Fibroblast of skin of left biceps (primary cell): Measurements from ENCODE around the gene XKR3.
"Not testable (repeated sequence)": the region's sequence is repeated elsewhere in the genome, so short reads cannot be mapped to it uniquely, and the experiment has no call there.

Experiments used
- DNase-seq, 2 experiments: peaks; one replicate each; pipeline ENCODE4 v3.0.0-alpha.2; 2013; ENCODE audit warnings: low read depth in 2 of 2

The XKR3 gene

DNA sequence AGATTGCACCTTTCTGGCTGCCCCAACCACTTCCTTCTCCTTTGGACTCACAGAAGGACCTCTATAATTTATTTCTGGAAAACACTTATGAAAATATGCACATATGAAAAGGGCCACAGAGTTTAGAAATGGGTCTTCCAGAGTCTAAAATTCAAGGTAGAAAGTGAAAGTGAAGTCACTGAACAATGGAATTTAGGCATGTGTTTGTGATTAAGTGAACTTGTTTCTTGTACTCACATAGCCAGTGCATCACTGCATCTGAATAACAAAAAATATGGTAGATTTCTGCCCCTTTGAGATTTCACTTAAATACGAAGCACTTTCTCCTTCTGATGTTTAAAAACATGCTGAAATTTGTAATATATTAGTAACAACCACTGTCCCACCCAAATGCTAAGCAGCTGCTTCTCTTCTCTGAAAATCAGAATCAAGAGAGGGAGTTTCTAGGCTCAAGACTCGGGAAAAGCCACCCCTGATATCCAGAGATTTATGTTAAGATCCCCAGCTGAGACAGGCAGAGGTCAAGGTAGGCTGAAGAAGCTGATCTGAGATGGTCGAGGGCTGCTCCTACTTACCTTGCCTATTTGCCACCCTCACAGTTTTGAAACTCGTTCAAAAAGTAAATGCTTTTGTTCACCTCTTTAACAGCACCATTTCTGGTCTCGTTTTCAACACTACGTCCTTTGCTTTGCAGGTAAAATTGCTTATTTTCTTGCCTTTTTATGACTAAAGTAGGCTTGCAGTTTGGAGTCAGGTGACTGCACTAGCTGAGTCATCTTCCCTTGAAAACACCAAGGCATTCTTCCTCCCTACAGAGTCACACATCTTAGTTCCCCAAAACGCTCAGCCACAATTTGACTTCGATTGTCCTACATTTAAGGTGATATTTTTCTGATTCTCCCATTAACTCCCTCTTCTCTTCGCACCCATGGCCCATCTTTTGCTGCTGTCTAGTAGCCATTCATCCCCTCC, at the start of gene XKR3:
Gene XKR3, minus strand, starts transcription at position 696 of the 972 bp plus-strand sequence. CDS start 17,338 bp downstream, outside the sequence.
- DNase-seq = no peak

DNA sequence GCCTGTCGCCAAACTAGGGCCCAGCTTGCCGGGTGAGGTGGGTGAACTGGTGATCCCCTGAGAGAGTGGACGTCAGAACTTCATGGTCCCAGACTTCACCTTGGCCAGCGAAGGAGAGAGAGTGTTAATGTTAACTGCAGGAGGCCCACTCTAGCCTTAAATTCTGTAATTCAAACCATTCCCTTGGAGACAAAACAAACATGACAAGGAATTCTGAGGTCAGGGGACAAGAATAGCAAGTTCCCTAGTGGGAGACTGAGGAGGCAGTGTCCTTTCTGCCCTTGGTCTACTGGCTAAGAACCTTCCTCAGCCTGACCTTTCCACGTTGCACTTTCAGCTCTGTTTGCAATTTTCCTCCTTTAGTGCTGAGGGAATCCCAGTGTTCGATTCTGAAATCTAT, 44.4 kb upstream of the XKR3 start:
- not testable (repeated sequence) for DNase-seq

DNA sequence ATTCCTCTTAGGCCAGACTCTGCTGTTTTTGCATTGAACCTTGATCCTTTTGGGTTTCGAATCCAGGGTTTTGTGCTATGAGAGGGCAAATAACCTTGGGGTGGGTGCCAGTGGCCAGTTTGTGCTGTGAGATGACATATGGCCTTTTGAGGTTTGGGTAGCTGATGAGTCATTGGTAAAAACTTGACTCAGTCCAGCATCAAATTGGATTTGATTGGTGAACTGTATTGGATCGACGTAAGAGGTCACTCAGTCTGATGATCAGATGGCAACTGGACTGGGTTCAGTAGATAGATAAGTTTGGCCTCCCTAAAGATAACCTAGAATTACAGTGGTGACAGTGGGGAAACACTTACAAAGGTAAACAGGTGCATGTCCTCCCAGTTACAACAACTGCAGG, 41.0 kb upstream of the XKR3 start:
- DNase-seq = no peak

DNA sequence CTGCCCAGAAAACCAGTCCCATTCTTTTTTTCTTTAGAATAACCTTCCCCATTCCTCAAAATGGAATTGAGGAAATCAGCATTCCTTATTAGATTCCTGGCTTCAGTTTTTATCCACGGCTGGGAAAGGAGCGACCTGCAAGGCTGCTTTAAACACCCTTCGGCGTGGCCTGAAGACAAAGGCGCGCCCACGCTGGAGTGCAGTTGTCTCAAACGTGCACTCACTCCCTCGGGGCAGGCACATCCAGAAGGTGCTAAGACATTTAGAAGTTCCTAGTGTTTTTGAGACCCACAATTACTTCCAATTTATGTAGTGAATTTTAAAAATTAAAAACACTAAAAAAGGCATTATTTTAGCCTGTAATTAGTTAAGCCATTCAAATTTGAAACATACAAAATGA, 31.6 kb upstream of the XKR3 start:
- DNase-seq = not testable (repeated sequence)

DNA sequence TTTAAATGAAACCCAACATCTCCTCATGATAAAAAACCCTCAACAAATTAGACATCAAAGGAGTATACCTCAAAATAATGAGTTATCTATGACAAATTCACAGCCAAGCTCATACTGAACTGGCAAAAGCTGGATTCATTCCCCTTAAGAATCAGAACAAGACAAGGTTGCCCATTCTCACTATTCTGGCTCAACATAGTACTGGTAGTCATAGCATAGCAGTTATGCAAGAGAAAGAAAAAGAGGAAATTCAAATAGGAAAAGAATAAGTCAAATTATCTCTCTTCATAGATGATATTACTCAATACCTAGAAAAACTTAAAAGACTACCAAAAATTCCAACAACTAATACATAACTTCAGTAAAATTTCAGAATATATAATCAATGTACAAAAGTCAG, 29.4 kb upstream of the XKR3 start:
- DNase-seq = no peak

DNA sequence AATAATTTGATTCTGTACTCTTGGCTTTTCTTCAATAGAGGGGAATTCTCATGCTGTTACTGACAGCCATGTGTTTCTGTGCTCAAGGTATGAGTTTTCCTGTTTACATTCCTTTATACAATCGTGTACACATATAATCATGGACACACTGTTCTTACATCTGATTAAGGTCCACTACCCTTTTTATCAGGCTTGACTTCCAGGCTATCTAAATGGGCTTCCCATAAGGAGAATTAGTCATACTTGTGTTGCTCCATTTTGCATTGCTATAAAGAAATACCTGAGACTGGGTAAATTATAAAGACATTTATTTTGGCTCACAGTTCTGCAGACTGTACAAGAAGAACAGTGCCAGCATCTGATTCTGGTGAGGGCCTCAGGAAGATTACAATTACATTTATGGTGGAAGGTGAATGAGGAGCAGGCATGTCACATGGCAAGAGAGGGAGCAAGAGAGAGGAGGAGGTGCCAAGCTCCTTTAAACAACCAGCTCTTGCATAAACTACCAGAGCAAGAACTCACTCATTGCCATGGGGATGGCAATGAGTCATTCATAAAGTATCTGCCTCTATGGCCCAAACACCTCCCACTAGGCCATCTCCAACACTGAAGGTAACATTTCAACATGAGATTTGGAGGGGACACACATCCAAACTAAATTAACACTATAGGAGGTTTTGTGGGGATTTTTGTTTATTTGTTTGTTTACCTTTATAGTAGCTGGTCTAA, 26.2 kb upstream of the XKR3 start:
- not testable (repeated sequence) for DNase-seq

DNA sequence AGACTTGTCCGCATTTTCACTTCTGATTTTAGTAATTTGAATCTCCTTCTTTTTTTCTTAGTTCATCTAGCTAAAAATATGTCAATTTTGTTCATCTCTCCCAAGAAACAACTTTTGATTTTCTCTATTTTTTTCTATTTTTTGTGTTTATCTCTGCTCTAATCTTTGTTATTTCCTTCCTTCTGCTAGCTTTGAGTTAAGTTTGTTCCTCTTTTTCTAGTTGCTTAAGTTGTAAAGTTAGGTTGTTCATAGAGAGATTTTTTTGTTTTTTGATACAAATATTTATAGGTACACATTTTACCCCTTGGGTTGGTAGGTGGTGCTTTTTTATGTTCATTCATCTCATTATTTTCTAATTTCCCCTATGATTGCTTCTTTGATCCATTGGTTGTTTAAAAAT, 22.1 kb upstream of the XKR3 start:
- no peak for DNase-seq

DNA sequence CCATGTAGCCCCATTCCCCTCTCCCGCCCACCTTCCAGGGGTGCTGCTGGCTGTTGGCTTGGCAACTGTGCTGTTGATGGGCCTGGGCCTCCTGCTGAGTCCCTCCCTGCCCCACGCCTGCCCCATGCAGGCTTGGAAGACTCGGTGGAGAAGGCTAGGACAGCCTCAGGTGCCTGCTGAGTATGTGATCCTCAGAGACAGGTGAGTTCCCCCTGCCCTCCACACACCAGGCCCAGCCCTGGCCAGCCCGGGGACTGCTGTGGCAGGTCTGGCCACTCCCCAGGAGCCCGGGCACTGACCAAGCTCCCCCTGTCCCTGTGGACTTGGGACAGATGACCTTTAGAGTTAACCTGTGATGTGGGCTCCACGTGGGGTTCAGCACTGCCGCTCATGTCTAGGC, 20.7 kb upstream of the XKR3 start:
- DNase-seq = no peak

DNA sequence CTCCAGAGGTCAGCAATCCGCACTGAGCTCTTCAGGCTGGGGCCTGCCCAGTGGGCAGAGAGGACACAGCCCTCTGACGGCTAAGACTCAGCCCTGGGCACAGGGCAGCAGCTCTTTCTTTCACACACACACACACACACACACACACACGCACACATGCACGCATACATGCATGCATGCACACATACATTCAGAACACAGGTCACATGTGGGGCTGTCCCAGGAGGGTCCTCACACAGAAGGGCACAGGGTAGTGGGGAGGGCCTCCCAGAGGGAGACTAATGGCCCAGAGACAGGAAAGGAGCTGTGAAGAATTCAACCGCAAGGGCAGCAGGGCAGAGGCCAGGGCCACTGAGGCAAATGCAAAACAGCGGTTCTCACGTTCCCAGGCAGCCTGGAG, 20.3 kb upstream of the XKR3 start:
- DNase-seq = no peak

DNA sequence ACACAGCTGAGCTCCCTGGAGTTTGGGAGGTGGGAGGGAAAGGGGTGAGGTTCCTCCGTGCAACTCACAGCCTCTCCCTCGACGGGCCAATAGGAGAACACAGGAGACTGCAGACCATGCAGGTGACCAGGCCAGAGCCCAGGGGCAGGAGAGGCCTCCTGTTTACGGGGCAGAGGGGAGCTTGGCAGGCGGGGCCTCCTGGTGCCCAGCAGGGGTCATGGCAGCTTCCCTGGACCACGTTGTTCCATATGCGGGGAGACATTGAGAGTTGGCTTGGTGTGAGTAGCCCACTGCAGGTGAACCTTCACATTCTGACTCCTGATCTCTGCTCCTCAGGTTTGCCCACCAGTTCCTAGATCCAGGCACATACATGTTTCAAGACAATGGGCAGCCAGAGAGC, 19.3 kb upstream of the XKR3 start:
- DNase-seq = no peak

DNA sequence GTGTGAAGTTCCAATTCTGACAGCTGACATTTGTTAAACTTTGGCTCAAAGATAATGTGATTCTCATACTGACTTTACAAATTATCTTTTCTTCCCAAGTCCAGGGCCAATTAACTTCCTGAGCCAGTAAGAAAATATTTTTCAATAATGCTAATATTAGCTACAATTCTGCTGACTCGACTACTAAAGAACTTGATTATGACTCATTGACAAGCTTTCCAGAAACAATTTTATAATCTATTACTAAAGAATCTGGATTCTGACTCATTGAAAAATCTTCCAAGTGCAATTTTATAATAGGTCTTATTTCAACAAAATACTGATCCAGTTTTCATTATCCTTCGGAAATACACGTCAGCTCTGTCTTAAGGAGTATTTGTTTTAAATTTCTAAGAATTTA, 12.9 kb upstream of the XKR3 start:
- DNase-seq = no peak

DNA sequence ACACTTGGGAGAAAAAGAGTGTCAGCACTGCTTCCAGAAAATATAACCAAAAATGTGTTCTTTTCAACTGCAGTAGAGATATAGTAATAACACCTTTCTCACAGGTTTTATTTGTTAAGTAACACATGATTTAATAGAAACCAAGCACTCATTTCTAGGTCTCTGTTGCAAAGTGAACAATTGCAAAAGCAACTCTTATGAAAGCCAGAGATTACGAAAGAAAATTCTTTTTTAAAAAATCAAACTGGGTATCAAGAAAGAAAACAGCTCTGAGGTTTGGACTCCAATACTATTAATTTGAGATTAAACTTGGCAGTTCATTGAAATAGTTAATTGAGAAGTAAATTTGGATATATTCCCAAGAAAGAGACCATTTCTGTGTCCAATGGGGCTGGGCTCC, 9.8 kb upstream of the XKR3 start:
- no peak for DNase-seq

DNA sequence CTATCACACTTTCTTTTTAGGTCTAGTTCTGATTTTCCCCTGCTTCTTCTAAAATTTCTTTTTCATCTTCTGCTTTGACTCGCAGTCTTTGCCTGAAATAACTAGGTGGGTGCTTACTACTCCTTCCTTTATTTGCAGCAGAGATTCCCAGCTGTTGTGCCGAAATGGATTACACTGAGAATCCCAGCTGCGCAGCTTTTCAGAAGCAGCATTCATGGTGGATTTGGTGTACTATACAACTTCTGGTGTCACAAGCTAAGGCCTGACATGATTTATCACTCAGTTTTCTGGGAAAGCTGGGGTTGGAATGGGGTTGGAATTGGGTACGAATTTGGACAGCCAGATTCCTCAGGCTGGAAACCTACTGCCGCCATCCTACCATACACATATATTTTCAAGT, 6.0 kb upstream of the XKR3 start:
- no peak for DNase-seq

DNA sequence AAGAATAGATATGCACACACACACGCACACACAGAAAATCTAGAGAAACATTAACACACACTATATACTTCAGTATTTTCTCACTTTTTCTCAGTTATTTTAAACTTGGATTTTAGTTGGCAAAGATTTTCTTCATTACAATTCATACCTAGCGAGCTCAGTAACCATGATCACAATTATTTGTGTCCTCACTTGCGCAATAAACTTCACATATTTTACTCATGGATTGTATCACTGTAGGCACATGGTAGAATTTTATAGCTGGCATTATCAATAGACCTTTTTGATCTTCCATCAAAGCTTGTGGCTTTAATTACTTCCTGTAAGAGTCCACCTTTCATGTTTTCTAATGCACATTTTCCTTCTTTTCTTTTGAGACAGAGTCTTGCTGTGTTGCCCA, 4.8 kb upstream of the XKR3 start:
- DNase-seq = no peak

DNA sequence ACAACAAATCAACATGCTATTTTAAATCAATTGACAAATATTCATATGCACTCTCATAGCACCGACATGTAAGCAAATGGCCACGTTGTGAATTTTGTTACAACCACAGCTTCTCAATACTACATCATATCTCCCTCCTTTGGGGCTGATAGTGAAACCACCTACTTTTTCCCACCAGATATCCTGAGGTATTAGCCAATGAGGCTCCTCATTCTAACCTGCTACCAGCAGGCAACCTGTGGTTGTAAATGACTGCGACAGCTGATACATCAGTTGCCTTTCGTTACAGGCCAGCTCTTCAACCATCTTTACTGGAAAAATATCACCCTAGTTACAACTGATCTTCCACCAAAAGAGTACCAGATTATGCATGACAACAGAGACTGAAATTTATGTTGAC, 3.7 kb upstream of the XKR3 start:
- no peak for DNase-seq

DNA sequence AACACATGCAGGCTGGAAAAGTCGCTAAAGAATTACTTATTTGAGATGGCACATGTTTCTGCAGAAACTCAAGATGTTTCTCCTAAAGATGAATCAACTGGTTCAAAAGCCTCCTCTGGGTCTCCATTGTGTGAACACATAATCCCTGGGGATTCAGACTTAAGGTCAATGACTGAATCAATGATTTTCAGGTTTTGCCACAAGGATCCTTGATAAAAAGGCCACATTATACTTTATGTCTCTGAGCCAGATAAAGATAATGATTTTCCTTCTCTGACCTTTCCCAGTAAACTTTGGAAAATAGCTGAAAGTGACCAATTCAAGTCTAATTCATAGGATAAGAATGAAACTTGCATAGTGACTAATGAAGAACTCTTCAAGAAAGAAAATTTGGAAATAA, 2.3 kb upstream of the XKR3 start:
- DNase-seq = no peak

DNA sequence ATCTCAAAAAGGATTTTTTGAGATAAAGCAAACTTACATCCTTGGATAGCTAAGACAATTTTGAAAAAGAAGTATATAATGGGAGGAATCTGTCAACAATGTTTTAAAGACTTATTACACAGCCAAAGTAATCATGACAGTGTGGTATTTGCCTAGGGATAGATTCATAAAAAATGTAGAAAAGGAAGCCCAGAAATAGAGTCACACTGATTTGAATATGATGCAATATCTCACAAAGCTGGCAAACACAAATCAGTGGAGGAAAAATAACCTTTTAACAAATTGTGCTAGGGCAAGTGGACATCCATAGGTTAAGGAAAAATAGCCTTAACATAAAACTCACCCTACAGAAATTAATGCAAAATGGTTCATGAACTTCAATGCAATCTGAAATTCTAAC, 6.0 kb downstream of the XKR3 start:
- DNase-seq = no peak

DNA sequence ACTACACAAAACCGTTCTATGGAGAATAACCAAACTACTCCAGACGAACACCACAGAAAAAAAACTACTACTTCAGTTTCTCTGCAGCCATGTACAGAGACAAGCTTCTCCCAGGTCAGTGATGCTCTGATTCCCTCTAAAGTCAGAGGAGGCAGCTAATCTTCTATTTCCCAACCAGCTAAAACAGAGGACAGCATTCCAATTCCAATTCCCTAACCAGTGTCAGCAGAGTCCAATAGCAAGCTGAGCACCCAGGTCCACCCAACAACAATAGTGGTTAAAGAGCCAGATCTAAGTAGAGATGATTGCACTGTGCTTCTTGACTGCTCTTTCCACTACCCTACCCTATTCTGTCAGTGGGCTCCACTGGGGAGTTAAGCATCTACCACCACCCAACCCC, 6.7 kb downstream of the XKR3 start:
- DNase-seq = no peak

DNA sequence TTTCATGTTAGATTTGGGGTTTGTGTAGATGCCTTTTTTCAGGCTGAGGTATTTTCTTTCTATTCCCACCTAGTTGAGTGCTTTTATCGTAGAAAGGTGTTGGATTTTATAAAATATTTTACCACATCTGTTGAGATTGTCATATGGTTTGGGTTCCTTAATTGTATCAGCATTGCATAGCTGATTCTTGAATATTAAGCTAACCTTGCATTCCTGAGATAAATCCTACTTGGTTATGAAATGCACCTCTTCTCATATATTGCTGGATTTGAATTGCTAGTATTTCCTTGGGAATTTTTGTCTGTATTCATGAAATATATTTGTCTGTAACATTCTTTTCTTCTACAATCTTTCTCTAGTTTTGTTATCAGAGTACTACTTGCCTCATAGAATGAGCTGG, 10.1 kb downstream of the XKR3 start:
- no peak for DNase-seq

DNA sequence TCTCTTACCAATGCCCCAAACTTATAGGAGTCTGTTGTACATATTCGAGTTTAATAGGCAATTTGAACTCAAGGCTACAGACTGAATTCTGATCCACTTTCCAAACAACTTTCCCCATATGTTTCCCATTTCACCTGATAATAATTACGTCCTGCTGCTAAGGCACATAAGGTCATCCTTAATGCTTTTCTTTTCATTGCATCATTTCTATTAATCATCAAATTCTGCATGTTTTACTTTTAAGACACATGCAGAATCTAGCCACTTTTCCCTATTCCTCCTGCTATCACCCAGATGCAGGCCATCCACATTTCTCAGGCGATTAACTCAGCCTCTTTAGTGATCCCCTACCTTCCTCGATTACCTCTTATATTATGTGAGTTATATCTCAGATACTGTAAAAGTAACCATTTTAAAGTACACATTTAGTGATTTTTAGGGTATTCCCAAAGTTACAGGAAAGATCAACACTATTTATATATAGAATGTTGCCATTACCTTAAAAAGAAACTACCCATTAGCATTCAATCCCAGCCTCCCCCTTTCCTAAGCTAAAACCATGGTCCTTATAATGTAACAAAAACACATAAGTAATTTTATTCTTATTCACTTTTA, 14.9 kb downstream of the XKR3 start:
- DNase-seq = no peak

DNA sequence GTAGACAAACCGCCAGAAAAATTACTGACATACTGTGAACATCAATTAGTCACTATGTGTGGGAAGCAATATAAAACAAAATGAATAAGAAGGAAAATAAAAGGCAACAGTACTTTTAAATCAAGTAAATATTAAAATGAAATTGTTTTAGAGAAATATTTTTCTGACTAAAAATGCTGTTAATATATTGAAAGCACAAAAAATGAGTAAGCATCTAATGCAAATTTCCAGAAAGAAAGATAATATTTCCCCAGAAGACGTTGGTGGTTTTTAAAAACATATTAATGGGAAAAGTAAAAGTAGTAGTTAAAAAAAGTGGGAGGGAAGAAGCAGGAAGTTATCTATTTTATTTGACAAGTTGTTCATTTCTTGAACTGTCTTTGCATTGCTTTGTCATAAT, 16.5 kb downstream of the XKR3 start:
- DNase-seq = no peak

DNA sequence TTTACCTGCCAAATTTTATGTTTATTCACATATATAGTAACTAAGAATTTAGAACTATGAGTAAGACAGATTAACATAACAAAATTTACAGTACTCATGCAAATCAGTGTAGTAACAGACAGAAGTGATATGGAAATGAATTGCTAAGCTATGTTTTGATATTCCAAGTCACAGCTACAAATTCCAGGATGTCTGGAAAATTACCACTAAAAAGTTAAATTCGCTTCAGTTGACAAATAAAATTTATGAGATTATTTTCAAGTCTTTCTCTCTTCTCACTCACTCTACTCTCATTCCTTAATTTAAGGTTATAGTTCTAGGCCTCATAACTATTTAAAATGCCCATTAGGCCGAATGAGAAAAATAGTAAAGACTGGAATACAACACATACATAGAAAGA, 18.1 kb downstream of the XKR3 start:
- DNase-seq = no peak

DNA sequence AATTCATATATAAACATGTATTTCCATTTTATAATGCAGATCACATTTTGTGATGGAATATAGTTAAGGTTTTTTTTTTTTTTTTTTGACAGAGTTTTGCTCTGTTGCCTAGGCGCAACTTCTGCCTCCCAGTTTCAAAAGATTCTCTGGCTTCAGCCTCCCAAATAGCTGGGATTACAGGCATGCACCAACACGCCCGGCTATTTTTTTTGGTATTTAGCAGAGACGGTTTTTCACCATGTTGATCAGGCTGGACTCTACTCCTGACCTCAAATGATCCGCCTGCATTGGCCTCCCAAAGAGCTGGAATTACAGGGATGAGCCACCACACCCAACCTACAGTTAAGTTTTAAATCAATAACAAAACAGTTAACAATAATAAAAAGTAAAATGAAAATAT, 18.8 kb downstream of the XKR3 start:
- DNase-seq = no peak
